SKM-1 (cell line): ENCODE measurements around the gene HNRNPA1.
A peak's percentile ranks its signal among the peaks of the same experiment; 100 is the strongest.
"Not testable (repeated sequence)": the region's sequence is repeated elsewhere in the genome, so short reads cannot be mapped to it uniquely, and the experiment has no call there.

Experiments
- DNase-seq: peaks from one replicate; lab custom pipeline; 2025; ENCODE audit not compliant: unreplicated experiment; lab: John Stamatoyannopoulos, UW

Gene HNRNPA1

GRCh38 chr12:54296393-54297099 lies 16.0 kb downstream of the HNRNPA1 start:
- DNase-seq: no peak

GRCh38 chr12:54298904-54299303 lies 18.4 kb downstream of the HNRNPA1 start:
- DNase-seq: no peak

GRCh38 chr12:54299515-54300224 lies 19.1 kb downstream of the HNRNPA1 start:
- no peak for DNase-seq

GRCh38 chr12:54300225-54300731 lies 19.8 kb downstream of the HNRNPA1 start:
- no peak for DNase-seq

- DNase-seq: peak; percentile 73
Measured at GRCh38 chr12:54300732-54301427, 20.4 kb downstream of the HNRNPA1 start, which contains the start of gene NFE2. Gene NFE2, minus strand, starts transcription at chr12:54301015. Its CDS starts 5,767 bp downstream, at chr12:54295248.

- no peak for DNase-seq
Measured at GRCh38 chr12:54301428-54302048, 21.0 kb downstream of the HNRNPA1 start.

- no peak for DNase-seq
Measured at GRCh38 chr12:54303640-54304039, 23.1 kb downstream of the HNRNPA1 start.

GRCh38 chr12:54304187-54304810 lies 23.8 kb downstream of the HNRNPA1 start:
- peak; percentile 55 for DNase-seq

GRCh38 chr12:54306925-54307741 lies 26.6 kb downstream of the HNRNPA1 start:
- peak; percentile 80 for DNase-seq

- no peak for DNase-seq
Measured at GRCh38 chr12:54311051-54311450, 30.5 kb downstream of the HNRNPA1 start.

- not testable (repeated sequence) for DNase-seq
Measured at GRCh38 chr12:54312309-54312708, 31.8 kb downstream of the HNRNPA1 start.

- no peak for DNase-seq
Measured at GRCh38 chr12:54321363-54321762, 40.8 kb downstream of the HNRNPA1 start.

- peak; percentile 79 for DNase-seq
Measured at GRCh38 chr12:54324617-54325441, 44.3 kb downstream of the HNRNPA1 start, which contains the start of gene COPZ1. Gene COPZ1, plus strand, starts transcription at chr12:54325131. Its CDS starts 33 bp downstream, at chr12:54325164.

- not testable (repeated sequence) for DNase-seq
Measured at GRCh38 chr12:54325442-54326109, 45.0 kb downstream of the HNRNPA1 start.

- no peak for DNase-seq
Measured at GRCh38 chr12:54328595-54329337, 48.2 kb downstream of the HNRNPA1 start.

GRCh38 chr12:54329759-54330158 lies 49.2 kb downstream of the HNRNPA1 start:
- DNase-seq: no peak

GRCh38 chr12:54330442-54330841 lies 49.9 kb downstream of the HNRNPA1 start:
- no peak for DNase-seq

- DNase-seq: no peak
Measured at GRCh38 chr12:54331461-54331860, 50.9 kb downstream of the HNRNPA1 start.
